ENCODE data around the gene CNGA2. TPM values are rescaled to one million over a fixed set of nuclear protein-coding genes. Genes with fewer than 3 reads are reported as not detected.

Gene CNGA2
- polyA plus RNA-seq, 1 donor from 2014 or later = not detected

- Histone ChIP-seq H3K27me3 (ENCODE audit: insufficient read depth, low read depth, low read length) (no peaks in the 10 kb centered on the region), H4K20me1 (ENCODE audit: insufficient read depth) (no peaks in the 10 kb centered on the region), H3K27ac (ENCODE audit: low read length) (no peak overlapping the region), H2AFZ (ENCODE audit: low read depth, low read length) (no peak overlapping the region), H3K4me2 (ENCODE audit: low read length) (no peak overlapping the region), H3K9ac (ENCODE audit: low read length) (no peak overlapping the region), H3F3A (ENCODE audit: insufficient read depth, low read length, poor library complexity, severe bottlenecking) (no peaks in the 10 kb centered on the region), H3K79me2 (replicated peaks; ENCODE audit: insufficient read depth, low read length) (no peaks in the 10 kb centered on the region), H3K9me2 (ENCODE audit: insufficient read depth, low read length) (no peaks in the 10 kb centered on the region), H3K36me3 (ENCODE audit: insufficient read depth, low read length) (no peaks in the 10 kb centered on the region), H3K9me3 (ENCODE audit: low read length) (no peaks in the 10 kb centered on the region), H3K4me3 (ENCODE audit: low read length) (no peak overlapping the region)
- TF ChIP-seq POLR2AphosphoS5 (IDR thresholded peaks at IDR 0.05) (no peak), TAF1 (IDR thresholded peaks at IDR 0.05; ENCODE audit: low read depth) (no peak), EP300 (conservative IDR thresholded peaks at IDR 0.05; ENCODE audit: poor library complexity, severe bottlenecking) (no peak), MXI1 (conservative IDR thresholded peaks at IDR 0.05; ENCODE audit: poor library complexity, severe bottlenecking) (no peak)
These were observed 33.0 kb upstream of the CNGA2 start for GRCh38 chrX:151701531-151701930.

DNA sequence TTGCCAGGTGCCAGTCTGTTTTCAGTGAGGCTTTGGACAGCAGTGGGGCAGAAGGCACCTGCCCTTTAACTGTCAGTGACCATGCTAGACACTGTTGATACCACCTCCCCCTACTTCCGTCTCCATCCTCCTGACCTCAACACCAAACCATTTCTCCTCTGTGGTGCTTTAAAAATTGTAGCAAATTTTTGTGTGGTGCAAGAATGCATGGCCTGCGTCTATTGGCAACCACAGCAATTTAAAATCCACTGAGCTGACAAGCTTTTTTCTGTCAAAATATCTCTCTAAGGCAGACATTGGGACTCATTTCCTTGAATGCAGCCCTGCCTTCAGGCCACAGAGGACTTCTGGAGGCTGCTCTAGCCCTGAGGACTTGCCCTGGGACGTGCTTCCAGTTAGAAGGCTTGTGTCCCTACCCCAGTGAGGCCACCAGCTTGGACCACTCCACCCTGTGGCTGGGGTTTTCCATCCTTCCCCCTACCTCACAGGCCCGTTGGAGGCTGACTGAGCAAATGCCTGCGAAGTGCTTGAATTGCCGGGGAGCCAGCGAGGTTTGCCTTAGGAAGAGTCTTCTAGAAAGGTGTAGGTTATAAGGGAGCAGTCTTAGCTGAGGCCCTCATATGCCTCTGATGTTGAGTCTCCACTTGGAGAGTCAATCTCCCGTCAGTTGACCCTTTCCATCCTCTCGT is 32.4 kb upstream of the CNGA2 start:
- Histone ChIP-seq H2AFZ (ENCODE audit: low read depth, low read length) (no peak overlapping the region), H3F3A (ENCODE audit: insufficient read depth, low read length, poor library complexity, severe bottlenecking) (no peaks in the 10 kb centered on the region)
- no peak for TF ChIP-seq POLR2AphosphoS5 (IDR thresholded peaks at IDR 0.05)
- TF ChIP-seq TAF1 (IDR thresholded peaks at IDR 0.05; ENCODE audit: low read depth) = no peak
- no peak for TF ChIP-seq MXI1 (conservative IDR thresholded peaks at IDR 0.05; ENCODE audit: poor library complexity, severe bottlenecking)
- no peak for TF ChIP-seq EZH2 (IDR thresholded peaks at IDR 0.05; ENCODE audit: borderline replicate concordance, insufficient read depth, low read length, poor library complexity, severe bottlenecking)
- TF ChIP-seq SMC3 (conservative IDR thresholded peaks at IDR 0.05; ENCODE audit: poor library complexity) = no peak

DNA sequence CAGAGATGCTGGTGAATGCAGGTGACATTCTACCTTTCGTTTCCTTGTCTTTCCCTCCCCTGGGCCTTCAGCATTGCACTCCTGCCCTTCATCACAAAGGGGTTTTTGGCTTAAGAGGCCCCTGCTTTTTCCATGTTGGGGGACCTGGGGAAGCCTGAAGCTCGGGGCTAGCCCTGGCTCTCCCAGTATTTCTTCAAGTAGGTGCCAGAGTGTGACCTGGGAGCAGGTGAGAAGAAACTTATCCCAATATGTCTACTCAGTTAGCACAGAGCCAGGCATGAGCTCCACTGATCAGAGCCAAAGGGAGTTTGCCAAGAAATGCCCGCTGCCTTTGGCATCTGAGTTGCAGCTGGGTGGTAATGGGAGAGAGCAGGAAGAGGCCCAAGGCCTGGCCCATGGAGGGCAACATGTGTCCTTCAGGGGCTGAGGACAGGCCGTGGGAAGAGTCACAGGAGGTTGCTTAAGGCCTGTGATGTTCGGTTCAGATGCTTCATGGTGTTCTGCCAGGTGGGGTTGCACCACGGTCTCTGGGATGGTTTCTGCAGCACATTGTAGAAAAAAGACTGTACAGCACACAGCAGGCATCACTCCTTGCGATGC is 31.7 kb upstream of the CNGA2 start:
- Histone ChIP-seq H3K4me2 (ENCODE audit: low read length) (no peak overlapping the region), H3K4me3 (ENCODE audit: low read length) (no peak overlapping the region), H3K9ac (ENCODE audit: low read length) (no peak overlapping the region), H3K9me3 (ENCODE audit: low read length) (no peaks in the 10 kb centered on the region), H3F3A (ENCODE audit: insufficient read depth, low read length, poor library complexity, severe bottlenecking) (no peaks in the 10 kb centered on the region), H4K20me1 (ENCODE audit: insufficient read depth) (no peaks in the 10 kb centered on the region), H2AFZ (ENCODE audit: low read depth, low read length) (no peak overlapping the region), H3K9me2 (ENCODE audit: insufficient read depth, low read length) (no peaks in the 10 kb centered on the region), H3K27ac (ENCODE audit: low read length) (no peak overlapping the region), H3K27me3 (ENCODE audit: insufficient read depth, low read depth, low read length) (no peaks in the 10 kb centered on the region), H3K36me3 (ENCODE audit: insufficient read depth, low read length) (no peaks in the 10 kb centered on the region), H3K79me2 (replicated peaks; ENCODE audit: insufficient read depth, low read length) (no peaks in the 10 kb centered on the region)
- TF ChIP-seq, protein P1, sequence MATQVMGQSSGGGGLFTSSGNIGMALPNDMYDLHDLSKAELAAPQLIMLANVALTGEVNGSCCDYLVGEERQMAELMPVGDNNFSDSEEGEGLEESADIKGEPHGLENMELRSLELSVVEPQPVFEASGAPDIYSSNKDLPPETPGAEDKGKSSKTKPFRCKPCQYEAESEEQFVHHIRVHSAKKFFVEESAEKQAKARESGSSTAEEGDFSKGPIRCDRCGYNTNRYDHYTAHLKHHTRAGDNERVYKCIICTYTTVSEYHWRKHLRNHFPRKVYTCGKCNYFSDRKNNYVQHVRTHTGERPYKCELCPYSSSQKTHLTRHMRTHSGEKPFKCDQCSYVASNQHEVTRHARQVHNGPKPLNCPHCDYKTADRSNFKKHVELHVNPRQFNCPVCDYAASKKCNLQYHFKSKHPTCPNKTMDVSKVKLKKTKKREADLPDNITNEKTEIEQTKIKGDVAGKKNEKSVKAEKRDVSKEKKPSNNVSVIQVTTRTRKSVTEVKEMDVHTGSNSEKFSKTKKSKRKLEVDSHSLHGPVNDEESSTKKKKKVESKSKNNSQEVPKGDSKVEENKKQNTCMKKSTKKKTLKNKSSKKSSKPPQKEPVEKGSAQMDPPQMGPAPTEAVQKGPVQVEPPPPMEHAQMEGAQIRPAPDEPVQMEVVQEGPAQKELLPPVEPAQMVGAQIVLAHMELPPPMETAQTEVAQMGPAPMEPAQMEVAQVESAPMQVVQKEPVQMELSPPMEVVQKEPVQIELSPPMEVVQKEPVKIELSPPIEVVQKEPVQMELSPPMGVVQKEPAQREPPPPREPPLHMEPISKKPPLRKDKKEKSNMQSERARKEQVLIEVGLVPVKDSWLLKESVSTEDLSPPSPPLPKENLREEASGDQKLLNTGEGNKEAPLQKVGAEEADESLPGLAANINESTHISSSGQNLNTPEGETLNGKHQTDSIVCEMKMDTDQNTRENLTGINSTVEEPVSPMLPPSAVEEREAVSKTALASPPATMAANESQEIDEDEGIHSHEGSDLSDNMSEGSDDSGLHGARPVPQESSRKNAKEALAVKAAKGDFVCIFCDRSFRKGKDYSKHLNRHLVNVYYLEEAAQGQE (IDR thresholded peaks at IDR 0.05; ENCODE audit: borderline replicate concordance) = no peak
- TF ChIP-seq EZH2 (IDR thresholded peaks at IDR 0.05; ENCODE audit: borderline replicate concordance, insufficient read depth, low read length, poor library complexity, severe bottlenecking) (no peak), POLR2AphosphoS5 (IDR thresholded peaks at IDR 0.05) (no peak), SMC3 (conservative IDR thresholded peaks at IDR 0.05; ENCODE audit: poor library complexity) (no peak), EP300 (conservative IDR thresholded peaks at IDR 0.05; ENCODE audit: poor library complexity, severe bottlenecking) (no peak), RAD21 (conservative IDR thresholded peaks at IDR 0.05) (no peak), TAF1 (IDR thresholded peaks at IDR 0.05; ENCODE audit: low read depth) (no peak), MXI1 (conservative IDR thresholded peaks at IDR 0.05; ENCODE audit: poor library complexity, severe bottlenecking) (no peak), CTCF (IDR thresholded peaks at IDR 0.05; ENCODE audit: poor library complexity, severe bottlenecking) (no peak)

More for the DNA sequence above, 32.4 kb upstream of the CNGA2 start:
- Histone ChIP-seq H3K27ac (ENCODE audit: low read length) (no peak overlapping the region), H3K27me3 (ENCODE audit: insufficient read depth, low read depth, low read length) (no peaks in the 10 kb centered on the region), H3K9ac (ENCODE audit: low read length) (no peak overlapping the region), H3K79me2 (replicated peaks; ENCODE audit: insufficient read depth, low read length) (no peaks in the 10 kb centered on the region), H4K20me1 (ENCODE audit: insufficient read depth) (no peaks in the 10 kb centered on the region), H3K9me2 (ENCODE audit: insufficient read depth, low read length) (no peaks in the 10 kb centered on the region), H3K4me2 (ENCODE audit: low read length) (no peak overlapping the region), H3K36me3 (ENCODE audit: insufficient read depth, low read length) (no peaks in the 10 kb centered on the region), H3K9me3 (ENCODE audit: low read length) (no peaks in the 10 kb centered on the region), H3K4me3 (ENCODE audit: low read length) (no peak overlapping the region)
